Fibroblast of peridontal ligament (primary cell): Measurements from ENCODE around the gene STRA8.

Experiments
- DNase-seq: peaks from one replicate; pipeline ENCODE4 v3.0.0-alpha.2; 2010; ENCODE audit errors: extremely low read depth

Gene STRA8

GRCh38 chr7:135238112-135238744 lies 4.6 kb downstream of the STRA8 start:
- DNase-seq = no peak

DNA sequence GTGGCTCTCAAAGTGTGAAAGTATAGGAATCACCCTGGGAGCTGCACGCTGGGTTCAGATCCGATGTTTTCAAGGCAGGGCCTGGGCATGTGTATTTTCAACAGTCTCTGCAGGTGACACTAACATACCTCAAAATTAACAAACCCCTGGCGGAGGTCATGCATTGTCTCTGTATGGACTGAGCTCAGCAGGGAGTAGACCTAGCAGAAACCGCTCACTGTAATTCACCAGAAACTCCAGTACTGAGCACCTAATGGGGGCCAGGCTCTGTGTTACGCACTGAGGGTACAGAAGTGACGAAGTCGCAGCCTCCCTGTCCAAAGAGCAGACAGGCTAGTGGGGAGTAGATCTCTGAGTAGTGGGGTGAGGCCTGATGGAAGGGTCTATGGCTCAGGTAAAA lies 5.6 kb downstream of the STRA8 start:
- no peak for DNase-seq

- DNase-seq = no peak
These were observed 6.8 kb downstream of the STRA8 start for GRCh38 chr7:135240441-135240840.

DNA sequence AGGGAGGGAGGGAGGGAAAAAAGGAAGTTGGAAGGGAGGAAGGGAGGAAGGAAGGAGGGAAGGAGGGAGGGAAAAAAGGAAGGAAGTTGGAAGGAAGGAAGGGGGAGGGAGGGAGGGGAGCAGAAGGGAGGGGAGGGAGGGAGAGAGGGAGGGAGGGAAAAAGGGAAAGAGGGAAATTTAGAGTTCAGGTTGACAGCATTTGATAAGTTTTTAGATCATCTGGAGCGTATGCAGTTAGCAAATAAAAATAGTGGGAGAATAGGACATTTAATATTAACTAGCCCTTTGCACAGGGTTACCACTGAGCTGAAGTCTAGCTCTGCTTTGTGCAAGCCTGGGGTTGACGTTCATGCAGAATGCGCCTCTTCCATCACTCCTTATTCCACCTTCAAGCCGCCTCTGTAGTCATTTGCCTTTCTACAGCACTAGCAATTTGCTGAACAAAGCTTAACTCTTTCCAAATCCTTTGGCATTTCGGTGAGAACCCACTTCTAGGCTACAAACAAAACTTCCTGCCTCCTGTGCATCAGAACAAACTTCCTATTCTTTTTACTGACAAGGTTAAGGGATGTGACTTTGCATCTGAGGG lies 8.6 kb downstream of the STRA8 start:
- DNase-seq = no peak

GRCh38 chr7:135245226-135246190 lies 11.9 kb downstream of the STRA8 start:
- DNase-seq = no peak

DNA sequence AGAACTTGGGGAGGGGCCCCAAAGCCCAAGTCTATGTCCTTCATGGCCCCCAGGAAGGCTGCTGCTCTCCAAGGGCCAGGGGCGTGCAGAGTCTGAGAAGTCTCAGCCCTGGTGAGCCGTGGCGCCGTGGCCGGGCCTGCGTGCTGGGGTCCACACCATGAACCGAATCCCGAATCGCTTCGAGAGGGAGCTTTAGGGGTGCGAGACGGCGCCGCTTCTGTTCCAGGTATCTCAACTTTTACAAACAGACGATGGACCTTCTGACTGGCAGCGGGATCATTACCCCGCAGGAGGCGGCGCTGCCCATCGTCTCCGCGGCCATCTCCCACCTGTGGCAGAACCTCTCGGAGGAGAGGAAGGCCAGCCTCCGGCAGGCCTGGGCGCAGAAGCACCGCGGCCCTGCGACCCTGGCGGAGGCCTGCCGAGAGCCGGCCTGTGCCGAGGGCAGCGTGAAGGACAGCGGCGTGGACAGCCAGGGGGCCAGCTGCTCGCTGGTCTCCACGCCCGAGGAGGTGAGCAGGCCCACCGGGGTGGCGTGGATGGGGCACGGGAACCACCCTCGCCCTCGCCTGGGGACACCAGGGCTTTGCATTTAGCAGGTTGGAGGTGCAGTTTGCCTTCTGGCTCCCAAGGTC lies 12.7 kb downstream of the STRA8 start:
- DNase-seq = no peak

DNA sequence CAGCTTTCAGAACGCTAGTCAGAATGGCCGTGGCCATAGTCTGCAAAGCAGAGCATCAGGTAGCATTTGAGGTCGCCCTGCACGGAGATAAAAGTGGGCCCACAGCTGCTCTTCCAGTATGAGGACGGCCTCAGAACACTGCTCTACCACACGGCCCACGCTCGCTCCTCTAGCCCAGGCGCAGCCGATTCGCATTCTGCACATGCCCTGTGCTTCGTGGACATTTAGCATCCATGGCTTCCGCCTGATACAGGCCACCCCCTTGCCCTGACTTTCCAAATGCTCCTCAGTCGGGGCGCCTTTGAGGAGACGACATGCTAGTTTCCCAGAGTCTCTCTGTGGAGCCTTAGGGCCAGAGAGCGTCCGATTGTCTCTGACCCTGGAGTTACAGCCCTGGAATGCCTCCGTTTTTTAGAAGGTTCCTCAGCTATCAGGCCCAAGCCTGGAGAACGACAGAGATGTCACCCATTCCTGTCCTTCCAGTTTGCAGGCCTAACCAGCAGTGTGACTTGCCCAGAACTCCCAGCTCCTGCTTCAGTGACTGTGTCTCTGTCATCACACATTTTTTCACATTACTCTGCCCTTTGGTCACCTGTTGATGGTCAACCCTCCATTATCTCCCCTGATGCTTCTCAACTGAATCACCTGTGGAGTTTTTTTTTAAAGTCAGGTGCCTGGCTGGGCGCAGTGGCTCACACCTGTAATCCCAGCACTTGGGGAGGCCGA lies 14.3 kb downstream of the STRA8 start:
- DNase-seq = no peak

- no peak for DNase-seq
These were observed 14.9 kb downstream of the STRA8 start for GRCh38 chr7:135248546-135248945.

- DNase-seq = no peak
These were observed 18.1 kb downstream of the STRA8 start for GRCh38 chr7:135251496-135252391.

DNA sequence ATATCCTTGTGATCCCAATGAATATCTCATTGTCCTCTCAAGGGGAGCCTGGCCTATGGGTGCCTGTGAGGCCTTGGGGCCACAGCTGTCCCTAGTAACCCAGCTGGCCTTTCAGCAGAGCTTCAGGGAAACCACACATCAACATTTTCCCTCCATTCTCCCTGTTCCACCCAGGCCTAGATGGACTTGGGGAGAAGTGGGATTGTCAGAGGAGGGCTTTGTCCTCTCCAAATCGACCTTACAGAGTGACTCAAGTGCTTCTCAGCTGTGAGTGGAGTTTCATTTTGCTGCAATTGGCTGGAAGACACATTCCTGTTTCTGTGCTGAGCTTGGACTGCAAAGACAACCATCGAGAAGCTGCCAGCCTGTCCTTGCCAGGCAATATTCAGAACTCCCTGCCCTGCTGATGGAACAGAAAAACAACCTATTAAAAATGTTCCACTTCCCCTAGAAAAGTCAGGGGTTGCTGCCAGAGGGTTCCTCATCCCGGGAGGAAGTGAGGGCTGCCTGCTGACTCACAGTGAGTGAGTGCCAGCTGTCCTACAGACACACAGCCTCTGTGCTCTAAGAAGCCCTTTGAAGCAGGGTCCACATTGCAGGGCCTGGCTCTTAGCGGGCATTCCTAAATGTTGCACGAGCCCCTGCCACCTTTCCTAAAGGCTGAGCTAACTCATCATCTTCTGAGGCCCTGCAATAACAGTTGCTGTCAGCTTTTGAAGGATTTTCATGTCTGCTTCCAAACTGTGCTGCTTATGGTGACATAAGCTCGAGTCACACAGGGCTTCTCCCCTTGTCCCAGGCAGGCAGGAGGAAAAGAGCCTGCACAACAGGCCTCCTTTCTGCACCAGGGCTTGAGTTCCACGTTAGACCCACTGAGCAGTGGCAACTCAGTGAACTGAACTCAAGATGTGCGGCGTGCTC lies 20.5 kb downstream of the STRA8 start:
- peak; percentile 81 for DNase-seq

GRCh38 chr7:135257790-135258189 lies 24.2 kb downstream of the STRA8 start:
- no peak for DNase-seq

DNA sequence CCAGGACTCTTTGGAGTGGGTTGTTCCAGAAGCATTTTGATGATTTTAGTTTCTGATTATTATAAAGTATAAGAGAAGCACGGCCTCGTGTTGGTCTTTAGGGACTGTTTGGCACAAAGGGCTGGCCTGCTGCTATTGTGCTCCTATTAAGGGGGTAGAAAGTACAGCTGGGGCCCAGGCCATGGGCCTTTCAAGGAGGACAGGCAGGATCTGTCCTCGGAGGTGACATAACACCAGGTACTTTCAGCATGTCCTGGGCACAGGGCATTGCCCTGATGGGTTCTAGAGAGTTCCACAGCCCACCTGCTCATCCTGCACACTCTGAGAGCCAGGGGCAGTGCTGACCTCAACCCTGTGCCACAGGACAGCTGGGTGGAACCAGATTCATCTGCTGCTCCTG lies 24.9 kb downstream of the STRA8 start:
- no peak for DNase-seq

DNA sequence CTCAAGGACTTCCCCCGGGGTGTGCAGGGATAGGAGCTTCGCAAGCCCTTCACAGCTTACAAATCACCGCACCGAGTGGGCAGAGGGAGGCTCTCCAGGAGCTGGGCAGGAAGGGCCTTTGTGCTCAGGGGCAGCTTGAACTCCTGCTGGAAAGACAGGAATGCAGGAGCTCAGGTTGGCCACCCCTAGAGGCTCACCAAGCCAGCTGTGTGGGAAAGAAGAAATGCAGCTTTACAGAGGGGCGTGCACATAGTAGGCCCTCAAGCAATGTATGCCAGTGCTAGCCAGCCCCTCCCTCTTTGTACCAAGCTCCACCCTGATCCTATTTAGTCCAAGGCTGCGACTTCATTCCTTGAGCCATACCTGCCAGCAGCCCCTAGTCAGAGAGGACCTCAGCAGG lies 26.1 kb downstream of the STRA8 start:
- DNase-seq = no peak

DNA sequence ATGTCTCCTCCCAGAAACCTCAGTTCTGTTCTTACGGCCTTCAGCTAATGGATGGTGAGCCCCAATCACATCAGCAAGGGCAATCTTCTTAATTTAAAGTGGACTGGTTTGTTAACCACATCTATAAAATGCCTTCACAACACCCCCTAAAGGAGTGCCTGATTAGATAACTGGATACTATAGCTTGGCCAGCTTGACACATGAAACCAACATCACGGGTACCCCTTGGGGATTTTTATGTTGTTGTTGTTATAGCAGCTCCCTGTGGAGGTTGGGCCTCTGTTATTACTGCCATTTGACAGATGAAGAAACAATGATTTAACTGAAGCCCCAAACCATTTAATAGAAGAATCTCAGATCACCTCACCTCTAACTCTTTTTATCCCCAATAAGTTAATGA lies 26.8 kb downstream of the STRA8 start:
- DNase-seq = no peak

GRCh38 chr7:135260930-135261721 lies 27.5 kb downstream of the STRA8 start:
- peak; percentile 7 for DNase-seq

GRCh38 chr7:135262623-135263320 lies 29.1 kb downstream of the STRA8 start:
- DNase-seq = no peak

DNA sequence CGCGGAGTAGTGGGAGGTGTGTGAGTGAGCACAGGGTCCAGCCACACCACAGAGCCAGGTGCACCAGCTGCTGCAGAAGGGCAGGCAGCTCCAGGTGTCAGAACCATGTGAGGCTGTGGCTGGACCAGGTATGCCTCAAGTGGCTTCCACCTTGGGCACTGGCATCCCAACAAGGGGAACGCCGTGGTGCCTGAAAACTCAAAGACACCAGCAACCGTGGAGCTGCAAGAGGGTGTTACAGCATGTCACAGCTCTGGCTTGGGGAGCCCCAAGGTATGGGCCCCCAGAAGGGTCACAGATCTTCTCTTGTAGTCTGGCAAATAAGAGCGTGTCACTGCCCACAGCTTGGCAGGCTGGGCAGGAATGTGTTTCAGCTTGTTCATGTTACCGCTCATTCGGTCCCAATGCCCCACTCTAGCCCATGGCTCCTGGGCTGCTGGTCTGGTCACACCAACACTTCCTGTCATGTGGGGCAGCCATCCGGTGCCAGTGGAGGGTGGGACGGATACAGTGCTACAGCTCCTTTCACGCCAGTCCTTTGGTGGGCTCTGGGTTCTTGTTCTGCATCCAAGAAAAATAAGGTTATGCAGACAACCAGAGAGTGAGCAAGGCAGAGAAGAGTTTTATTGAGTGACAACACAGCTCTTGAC lies 29.8 kb downstream of the STRA8 start:
- no peak for DNase-seq

- no peak for DNase-seq
These were observed 32.0 kb downstream of the STRA8 start for GRCh38 chr7:135265637-135266036.
